IPS-20b (cell line): ENCODE measurements around the gene UQCR11.

Source experiments
- H3K27ac ChIP-seq: one replicate; pipeline ENCODE4 v1.5.1; 2013; ENCODE audit warnings: low read length
- H3K27me3 ChIP-seq: 2 replicates; pipeline ENCODE4 v1.6.1; 2013; ENCODE audit warnings: mild to moderate bottlenecking, low read length, inconsistent platforms; ENCODE audit not compliant: insufficient read depth
- H3K36me3 ChIP-seq: 2 replicates; pipeline ENCODE4 v1.6.1; 2013; ENCODE audit warnings: low read depth, mild to moderate bottlenecking, inconsistent platforms, low read length, moderate library complexity; ENCODE audit not compliant: insufficient read depth
- H3K4me1 ChIP-seq: 2 replicates; pipeline ENCODE4 v1.6.1; 2013; ENCODE audit warnings: mild to moderate bottlenecking, control low read depth, inconsistent platforms, low read length, moderate library complexity; ENCODE audit not compliant: insufficient read depth
- H3K4me3 ChIP-seq: 2 replicates; pipeline ENCODE4 v1.5.1; 2013; ENCODE audit warnings: mild to moderate bottlenecking, low read length, inconsistent platforms
- H3K9ac ChIP-seq: 2 replicates; pipeline ENCODE4 v1.6.1; 2013; ENCODE audit warnings: low read depth, mild to moderate bottlenecking, inconsistent platforms, low read length, moderate library complexity
- H3K9me3 ChIP-seq: 2 replicates; pipeline ENCODE4 v1.6.1; 2013; ENCODE audit warnings: mild to moderate bottlenecking, low read depth, low read length, inconsistent platforms; ENCODE audit not compliant: insufficient read depth

Gene UQCR11

GRCh38 chr19:1551068-1552040 is 53.9 kb downstream of the UQCR11 start:
- H3K36me3 ChIP-seq = peaks cover 4% of the 10 kb centered on the region; the same call in 1 of the 2 replicates
- no peak overlapping the region for H3K27ac ChIP-seq
- no peaks in the 10 kb centered on the region for H3K4me1 ChIP-seq
- no peaks in the 10 kb centered on the region for H3K27me3 ChIP-seq
- H3K9ac ChIP-seq = no peak overlapping the region
- no peak overlapping the region for H3K4me3 ChIP-seq
- no peaks in the 10 kb centered on the region for H3K9me3 ChIP-seq

GRCh38 chr19:1549332-1549945 is 55.8 kb downstream of the UQCR11 start:
- no peaks in the 10 kb centered on the region for H3K9me3 ChIP-seq
- 0 out of 2 replicates have a peak, but pooled peaks cover 4% of the 10 kb centered on the region for H3K36me3 ChIP-seq
- no peaks in the 10 kb centered on the region for H3K4me1 ChIP-seq
- peaks cover 7% of the 10 kb centered on the region for H3K27me3 ChIP-seq
- H3K9ac ChIP-seq = no peak overlapping the region
- no peak overlapping the region for H3K4me3 ChIP-seq
- no peak overlapping the region for H3K27ac ChIP-seq
